Endodermal cell (in vitro differentiated cells): Measurements from ENCODE around the gene IFTAP. TPM values are rescaled to one million over a fixed set of nuclear protein-coding genes. Genes with fewer than 3 reads are reported as not detected.

ENCODE experiments used
- DNase-seq: peaks from one replicate; pipeline ENCODE4 v3.0.0-alpha.2; 2017
- H3K27ac ChIP-seq: 2 replicates; pipeline ENCODE4 v1.5.1; 2013; ENCODE audit warnings: mild to moderate bottlenecking, low read depth, low read length, moderate library complexity
- H3K27me3 ChIP-seq: 2 replicates; pipeline ENCODE4 v1.6.1; 2013; ENCODE audit warnings: mild to moderate bottlenecking, low read length, moderate library complexity; ENCODE audit not compliant: insufficient read depth, control insufficient read depth, poor library complexity, severe bottlenecking
- H3K36me3 ChIP-seq: 2 replicates; pipeline ENCODE4 v1.7.0; 2013; ENCODE audit warnings: mild to moderate bottlenecking, low read length, moderate library complexity; ENCODE audit not compliant: control insufficient read depth, insufficient read depth
- H3K4me1 ChIP-seq: one replicate; pipeline ENCODE4 v1.7.0; 2013; ENCODE audit warnings: low read length; ENCODE audit not compliant: control insufficient read depth, insufficient read depth
- H3K4me3 ChIP-seq: 2 replicates; pipeline ENCODE4 v1.5.1; 2013; ENCODE audit warnings: mild to moderate bottlenecking, low read length, moderate library complexity
- H3K9ac ChIP-seq: 2 replicates; pipeline ENCODE4 v1.6.1; 2013; ENCODE audit warnings: mild to moderate bottlenecking, low read length, moderate library complexity; ENCODE audit not compliant: poor library complexity, severe bottlenecking; ENCODE audit errors: extremely low read depth
- H3K9me3 ChIP-seq: 2 replicates; pipeline ENCODE4 v1.6.1; 2013; ENCODE audit warnings: mild to moderate bottlenecking, low read length, moderate library complexity; ENCODE audit not compliant: control insufficient read depth
- H3K27ac Mint-ChIP-seq: 2 replicates; pipeline ENCODE4 v1.8.0; 2020; ENCODE audit warnings: mixed read lengths
- H3K27me3 Mint-ChIP-seq: 2 replicates; pipeline ENCODE4 v1.8.0; 2021; ENCODE audit warnings: mild to moderate bottlenecking, mixed read lengths; ENCODE audit not compliant: insufficient read depth
- H3K36me3 Mint-ChIP-seq: 2 replicates; pipeline ENCODE4 v1.8.0; 2020; ENCODE audit warnings: low read depth, mixed read lengths
- H3K4me1 Mint-ChIP-seq: 2 replicates; pipeline ENCODE4 v1.8.0; 2020; ENCODE audit warnings: mixed read lengths
- H3K4me3 Mint-ChIP-seq: 2 replicates; pipeline ENCODE4 v1.8.0; 2020; ENCODE audit warnings: mild to moderate bottlenecking, moderate library complexity, mixed read lengths
- H3K9me3 Mint-ChIP-seq: 2 replicates; pipeline ENCODE4 v1.8.0; 2020; ENCODE audit warnings: mild to moderate bottlenecking, mixed read lengths
- WGBS, 2 experiments: methylation state at CpG; one replicate each; pipeline versions ENCODE4 v1.1.5 to v1.1.7; 2013; ENCODE audit warnings: missing lambda C conversion rate in 2 of 2, mixed read lengths in 1 of 2; ENCODE audit not compliant: insufficient coverage in 1 of 2, insufficient read length in 1 of 2; 5-methylcytosine and 5-hydroxymethylcytosine counted together
- total RNA-seq, 2 donors: library from RNA; stranded (reverse); fragmentation: NEBNext Ultra II Directional in 1 of 2; extraction: Animal tissue kit (Norgen Biotek cat#: 25700) in 1 of 2; gene quantifications; 2 replicates in 1 of 2; 3 replicates in 1 of 2; pipeline ENCODE4 v1.2.1, GENCODE V29; 2021
- TF ChIP-seq, protein P1 (sequence below): fragments of 200-600 bp; sonication (generic); conservative IDR thresholded peaks from 2 replicates; pipeline ENCODE4 v1.5.0; 2021; ENCODE audit warnings: antibody characterized with exemption, mild to moderate bottlenecking

The IFTAP gene
- total RNA-seq, 2 donors from 2014 or later: 23.9 to 38.6 TPM

DNA sequence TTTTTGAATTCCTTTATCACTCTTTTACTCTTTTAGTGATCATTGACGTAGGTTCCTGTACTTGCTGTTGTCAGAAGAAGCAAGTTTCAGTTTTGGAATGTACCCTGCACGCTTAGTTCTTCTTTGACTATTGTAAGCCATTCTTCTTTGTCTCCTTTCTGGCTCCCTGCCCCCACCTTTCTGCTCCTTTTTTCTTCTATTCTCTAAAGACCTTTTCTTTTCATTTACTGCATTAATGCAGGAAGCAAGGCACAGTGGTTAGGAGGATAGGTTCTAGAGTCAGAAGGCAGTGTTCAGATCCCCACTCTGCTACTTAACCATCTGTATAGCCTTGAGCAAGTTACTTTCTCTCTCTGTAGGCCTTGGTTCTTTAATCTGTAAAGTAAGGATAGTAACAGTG, 37.5 kb downstream of the IFTAP start:
- Mint-ChIP-seq H3K27me3 (no peaks in the 10 kb centered on the region), H3K4me1 (no peaks in the 10 kb centered on the region), H3K27ac (no peak overlapping the region), H3K36me3 (peaks cover 8% of the 10 kb centered on the region), H3K4me3 (no peak overlapping the region), H3K9me3 (no peaks in the 10 kb centered on the region)
- TF ChIP-seq, protein P1, sequence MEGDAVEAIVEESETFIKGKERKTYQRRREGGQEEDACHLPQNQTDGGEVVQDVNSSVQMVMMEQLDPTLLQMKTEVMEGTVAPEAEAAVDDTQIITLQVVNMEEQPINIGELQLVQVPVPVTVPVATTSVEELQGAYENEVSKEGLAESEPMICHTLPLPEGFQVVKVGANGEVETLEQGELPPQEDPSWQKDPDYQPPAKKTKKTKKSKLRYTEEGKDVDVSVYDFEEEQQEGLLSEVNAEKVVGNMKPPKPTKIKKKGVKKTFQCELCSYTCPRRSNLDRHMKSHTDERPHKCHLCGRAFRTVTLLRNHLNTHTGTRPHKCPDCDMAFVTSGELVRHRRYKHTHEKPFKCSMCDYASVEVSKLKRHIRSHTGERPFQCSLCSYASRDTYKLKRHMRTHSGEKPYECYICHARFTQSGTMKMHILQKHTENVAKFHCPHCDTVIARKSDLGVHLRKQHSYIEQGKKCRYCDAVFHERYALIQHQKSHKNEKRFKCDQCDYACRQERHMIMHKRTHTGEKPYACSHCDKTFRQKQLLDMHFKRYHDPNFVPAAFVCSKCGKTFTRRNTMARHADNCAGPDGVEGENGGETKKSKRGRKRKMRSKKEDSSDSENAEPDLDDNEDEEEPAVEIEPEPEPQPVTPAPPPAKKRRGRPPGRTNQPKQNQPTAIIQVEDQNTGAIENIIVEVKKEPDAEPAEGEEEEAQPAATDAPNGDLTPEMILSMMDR: no peak
- Histone ChIP-seq H3K4me1 (no peaks in the 10 kb centered on the region), H3K27ac (no peak overlapping the region), H3K27me3 (no peaks in the 10 kb centered on the region), H3K9me3 (no peaks in the 10 kb centered on the region), H3K4me3 (no peak overlapping the region), H3K36me3 (no peaks in the 10 kb centered on the region), H3K9ac (no peak overlapping the region)
- DNase-seq: no peak
- WGBS, 2 experiments: 80 to 90% methylated on average over 2 of the region's 2 CpGs

DNA sequence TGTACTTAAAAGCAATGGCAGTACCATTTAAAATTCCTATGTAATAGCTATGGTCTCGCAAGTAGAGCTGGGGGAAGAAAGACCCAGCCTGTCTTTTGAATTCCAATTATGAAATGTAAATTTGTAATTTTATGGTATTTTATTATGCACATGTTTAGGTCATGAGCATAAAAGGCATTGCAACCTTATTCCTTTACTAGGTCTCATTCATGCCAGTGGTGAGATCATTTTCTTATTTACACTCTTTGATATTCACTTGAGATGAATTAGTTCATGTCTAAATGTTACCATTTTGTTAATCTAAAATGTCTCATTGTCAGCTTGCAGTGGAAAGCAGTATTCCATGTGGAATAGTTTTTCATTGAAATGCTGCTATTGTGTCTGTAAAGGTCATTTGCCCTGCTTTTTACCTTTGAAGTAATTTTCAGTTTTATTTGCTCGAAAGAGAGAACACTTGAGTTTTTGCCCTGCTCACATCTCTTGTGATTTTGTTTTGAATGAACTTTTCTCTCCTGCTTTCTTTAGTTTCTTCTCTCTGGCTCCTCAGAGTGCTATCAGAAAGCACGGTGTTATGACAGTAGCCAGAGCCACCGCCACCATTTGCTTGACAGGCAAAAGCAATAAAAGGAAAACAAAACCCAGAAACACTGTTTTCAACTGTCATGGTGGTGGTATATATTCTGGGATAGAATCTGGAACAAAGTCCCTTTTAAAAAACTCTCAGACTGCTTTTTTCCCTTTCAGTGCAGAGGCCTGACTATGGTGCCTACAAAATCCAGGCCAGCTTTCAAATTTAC, 41.0 kb downstream of the IFTAP start:
- 60 to 94% methylated on average over 1 to 4 of the region's 4 CpGs for WGBS, 2 experiments
- H3K36me3 Mint-ChIP-seq: peaks cover 19% of the 10 kb centered on the region

DNA sequence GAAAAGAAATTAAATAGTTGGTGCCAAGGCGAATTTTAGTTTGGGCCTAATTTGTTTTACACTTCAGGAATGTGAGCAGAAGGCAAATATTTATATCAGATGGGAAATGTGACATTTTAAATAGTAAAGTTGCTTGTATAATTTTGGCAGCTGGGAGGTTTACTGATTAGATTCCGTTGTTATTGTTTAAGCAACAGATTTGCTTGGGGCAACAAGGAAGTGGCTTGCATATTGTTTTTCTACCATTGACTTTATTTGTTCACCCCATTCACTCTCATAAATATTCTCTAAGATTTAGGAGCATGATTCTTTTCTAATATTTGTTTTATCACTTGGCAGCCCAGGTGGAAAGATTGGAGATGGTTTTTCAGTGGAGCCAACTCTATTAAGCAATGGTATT, 44.3 kb downstream of the IFTAP start:
- no peak overlapping the region for H3K27ac Mint-ChIP-seq
- Histone ChIP-seq H3K9ac (no peak overlapping the region), H3K4me1 (no peaks in the 10 kb centered on the region), H3K9me3 (no peaks in the 10 kb centered on the region), H3K36me3 (no peaks in the 10 kb centered on the region), H3K27me3 (no peaks in the 10 kb centered on the region), H3K27ac (no peak overlapping the region), H3K4me3 (no peak overlapping the region)
- H3K36me3 Mint-ChIP-seq: peaks cover 25% of the 10 kb centered on the region
- H3K9me3 Mint-ChIP-seq: peaks cover 6% of the 10 kb centered on the region
- H3K4me3 Mint-ChIP-seq: no peak overlapping the region
- peaks cover 5% of the 10 kb centered on the region for H3K4me1 Mint-ChIP-seq
- no peak for DNase-seq
- TF ChIP-seq, protein P1: no peak
- no peaks in the 10 kb centered on the region for H3K27me3 Mint-ChIP-seq
- WGBS, 2 experiments: 92 to 93% methylated on average over 1 to 2 of the region's 2 CpGs

More for the DNA sequence above, 41.0 kb downstream of the IFTAP start:
- DNase-seq: no peak
- Mint-ChIP-seq H3K4me1 (peaks cover 5% of the 10 kb centered on the region), H3K4me3 (no peak overlapping the region), H3K27me3 (no peaks in the 10 kb centered on the region), H3K27ac (no peak overlapping the region), H3K9me3 (no peaks in the 10 kb centered on the region)
- H3K9ac ChIP-seq: no peak overlapping the region
- H3K4me3 ChIP-seq: no peak overlapping the region
- TF ChIP-seq, protein P1: no peak
- no peaks in the 10 kb centered on the region for H3K27me3 ChIP-seq
- no peaks in the 10 kb centered on the region for H3K9me3 ChIP-seq
- no peaks in the 10 kb centered on the region for H3K4me1 ChIP-seq
- H3K27ac ChIP-seq: no peak overlapping the region
- H3K36me3 ChIP-seq: no peaks in the 10 kb centered on the region
